Ovary (tissue), 9 donors: ENCODE data around the gene CAPN13. TPM values are rescaled to one million over a fixed set of nuclear protein-coding genes. Genes with fewer than 3 reads are reported as not detected.

Experiments
- DNase-seq, 5 donors: peaks; one replicate each; pipeline ENCODE4 v3.0.0-alpha.2; 2019 to 2020
- H3K27ac ChIP-seq, 2 donors: fragments of 200-600 bp; one replicate each; pipeline versions ENCODE4 v1.5.1 to v1.8.0; 2019 to 2022
- H3K27me3 ChIP-seq: fragments of 200-600 bp; one replicate; pipeline ENCODE4 v1.8.0; 2022
- H3K36me3 ChIP-seq: fragments of 200-600 bp; sonication (generic); one replicate; pipeline ENCODE4 v1.5.1; 2019
- H3K4me1 ChIP-seq: one replicate; pipeline ENCODE4 v1.8.1; 2013; ENCODE audit warnings: mild to moderate bottlenecking, moderate library complexity; ENCODE audit not compliant: insufficient read depth
- H3K4me3 ChIP-seq: fragments of 200-600 bp; sonication (generic); one replicate; pipeline ENCODE4 v1.5.1; 2017
- H3K9me3 ChIP-seq, 2 donors: fragments of 200-600 bp in 1 of 2; sonication (generic) in 1 of 2; one replicate each; pipeline versions ENCODE4 v1.5.1 to v1.8.1; 2013 to 2019; ENCODE audit warnings: mild to moderate bottlenecking in 1 of 2, moderate library complexity in 1 of 2
- CTCF ChIP-seq, 3 donors: fragments of 450-650 bp in 2 of 3; fragments of 200-600 bp in 1 of 3; IDR thresholded peaks; one replicate each; pipeline versions ENCODE4 v1.5.1 to v1.8.0; 2016 to 2022; ENCODE audit warnings: antibody characterized with exemption in 3 of 3, mild to moderate bottlenecking in 1 of 3
- EP300 ChIP-seq: sonication (generic); formaldehyde crosslinking; IDR thresholded peaks from one replicate; pipeline ENCODE4 v1.6.1; 2017; ENCODE audit warnings: antibody characterized with exemption
- POLR2A ChIP-seq: fragments of 450-650 bp; IDR thresholded peaks from one replicate; pipeline ENCODE4 v1.6.1; 2017; ENCODE audit warnings: antibody characterized with exemption, mild to moderate bottlenecking, moderate library complexity
- WGBS, 3 donors: extraction: QIAGEN DNeasy Blood & Tissue Kit in 1 of 3; methylation state at CpG; one replicate each; pipeline versions ENCODE4 v1.1.5 to v1.1.7; 2013 to 2017; 5-methylcytosine and 5-hydroxymethylcytosine counted together
- intact Hi-C, 4 donors: fragments of 100-400 bp; cut with DNase I; formaldehyde crosslinking; loops; one replicate each; pipeline versions ENCODE4 v1.11.0 to v1.15.1; 2022 to 2023
- polyA plus RNA-seq, 2 donors: library from polyadenylated mRNA; stranded (reverse); fragments of 200-250 nt in 1 of 2; fragments of 350-450 nt in 1 of 2; fragmentation: Illumina TruSeq in 1 of 2; extraction: RNeasy Lipid Tissue Mini Kit (QIAGEN cat#74804) in 1 of 2; gene quantifications; one replicate each; pipeline ENCODE4 v1.2.3, GENCODE V29; 2013 to 2014
- total RNA-seq, 7 donors: library from RNA; depleted of rRNA in 2 of 7; stranded (reverse); fragments of >200 nt in 2 of 7; fragmentation: NEBNext Ultra II Directional in 3 of 7; extraction: Animal tissue kit (Norgen Biotek cat#: 25700) in 3 of 7; gene quantifications; one replicate each; pipeline versions ENCODE4 v1.1.0 to v1.2.4, GENCODE V29; 2016 to 2023
- donor health status: DM: no; HTN: no; CAD: no; lungs with moderate emphysema.
- donor health status: DM: no; HTN: no; CAD: no.
- donor health status: Bipolar disorder and iron deficiency.
- donor health status: DM: yes; HTN: yes; CAD: no.
- donor health status: DM: no; HTN: no; CAD: no.
- donor health status: DM: yes; HTN: yes; CAD: no.

The CAPN13 gene
- total and polyA plus RNA-seq, 9 donors, result 0.05 to 2.5 (median 0.30) TPM; not detected in 4

DNA sequence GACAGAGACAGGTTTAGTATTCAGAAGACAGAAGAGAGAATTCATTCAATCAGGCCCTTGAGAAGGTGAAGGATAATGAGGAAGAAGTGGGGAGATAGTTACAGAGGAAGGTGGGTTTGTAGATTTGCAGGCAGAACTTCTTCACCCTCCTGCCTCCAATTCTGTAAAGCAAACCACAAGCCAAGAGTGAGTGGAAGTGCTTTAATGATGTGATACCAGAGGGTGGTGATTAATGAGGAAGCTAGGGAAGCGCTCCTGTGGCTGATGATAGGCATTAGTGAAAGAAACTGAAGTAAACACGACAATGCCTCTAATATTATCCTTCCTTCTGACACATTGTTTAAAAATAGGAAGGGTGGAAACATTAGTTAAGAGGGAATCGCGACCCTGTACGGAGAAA lies 78.2 kb downstream of the CAPN13 start:
- TF ChIP-seq POLR2A (no peak), CTCF (IDR thresholded peaks at IDR 0.05) (no peak), EP300 (no peak)
- intact Hi-C loops, result loop anchor here in 1 of 4 donors (10.0 kb wide), 1 partner anchor 446 kb away; no protein-coding TSS in a partner anchor
- no peaks in the 10 kb centered on the region for H3K4me1 ChIP-seq
- H3K9me3 ChIP-seq, result no peaks in the 10 kb centered on the region
- no peak for DNase-seq
- H3K4me3 ChIP-seq, result no peak overlapping the region
- H3K36me3 ChIP-seq, result no peaks in the 10 kb centered on the region
- H3K27ac ChIP-seq, result no peak overlapping the region
- WGBS, 3 donors, result 73 to 80% (median 74%) methylated on average over 5 of the region's 5 CpGs
- H3K27me3 ChIP-seq, result no peaks in the 10 kb centered on the region

- no peaks in the 10 kb centered on the region for H3K27me3 ChIP-seq
- H3K9me3 ChIP-seq, result no peaks in the 10 kb centered on the region
- intact Hi-C loops, result loop anchor here in 1 of 4 donors (10.0 kb wide), 1 partner anchor 452 kb away; no protein-coding TSS in a partner anchor
- 63 to 70% (median 69%) methylated on average over 4 of the region's 4 CpGs for WGBS, 3 donors
- H3K4me1 ChIP-seq, result no peaks in the 10 kb centered on the region
- H3K27ac ChIP-seq, result no peak overlapping the region
- H3K4me3 ChIP-seq, result no peak overlapping the region
- DNase-seq, result no peak
- H3K36me3 ChIP-seq, result no peaks in the 10 kb centered on the region
- TF ChIP-seq EP300 (no peak), POLR2A (no peak), CTCF (IDR thresholded peaks at IDR 0.05) (no peak)
These were observed 84.1 kb downstream of the CAPN13 start for GRCh38 chr2:30722936-30723725.

- no peak for DNase-seq
- H3K27ac ChIP-seq, result no peak overlapping the region
- intact Hi-C loops, result loop anchor here in 1 of 4 donors (10.0 kb wide), 1 partner anchor 453 kb away; no protein-coding TSS in a partner anchor
- no peak for TF ChIP-seq EP300
- TF ChIP-seq CTCF (IDR thresholded peaks at IDR 0.05), result no peak
- no peak for TF ChIP-seq POLR2A
- H3K9me3 ChIP-seq, result no peaks in the 10 kb centered on the region
- no peaks in the 10 kb centered on the region for H3K27me3 ChIP-seq
- no peaks in the 10 kb centered on the region for H3K36me3 ChIP-seq
- no peak overlapping the region for H3K4me3 ChIP-seq
- WGBS, 3 donors, result 78 to 86% (median 85%) methylated on average over 6 of the region's 6 CpGs
- H3K4me1 ChIP-seq, result no peaks in the 10 kb centered on the region
These were observed 85.3 kb downstream of the CAPN13 start for GRCh38 chr2:30721668-30722647.

- no peak for DNase-seq
- Histone ChIP-seq H3K27me3 (no peaks in the 10 kb centered on the region), H3K36me3 (no peaks in the 10 kb centered on the region), H3K9me3 (no peaks in the 10 kb centered on the region), H3K27ac (no peak overlapping the region), H3K4me3 (no peak overlapping the region), H3K4me1 (no peaks in the 10 kb centered on the region)
- WGBS, 3 donors, result 66 to 73% (median 67%) methylated on average over 4 of the region's 4 CpGs
- intact Hi-C loops, result loop anchor here in 1 of 4 donors (10.0 kb wide), 1 partner anchor 454 kb away; no protein-coding TSS in a partner anchor
- TF ChIP-seq EP300 (no peak), CTCF (IDR thresholded peaks at IDR 0.05) (no peak), POLR2A (no peak)
These were observed 86.0 kb downstream of the CAPN13 start for GRCh38 chr2:30721241-30721640.
